ENCODE measurements around the gene BCL2L2. TPM values are rescaled to one million over a fixed set of nuclear protein-coding genes. Genes with fewer than 3 reads are reported as not detected.

Gene BCL2L2
- total RNA-seq, 2 experiments from 2014 or later, result 8.6 to 18.0 TPM

- H3K4me1 ChIP-seq (ENCODE audit: insufficient read depth, low read length, poor library complexity, severe bottlenecking), result peaks cover 34% of the 10 kb centered on the region
- peak; percentile 99 for DNase-seq (ENCODE audit: low spot score)
- peak overlapping the region; percentile 100 for H3K4me2 ChIP-seq (ENCODE audit: low read length)
- TF ChIP-seq CTCF (conservative IDR thresholded peaks at IDR 0.05; ENCODE audit: low read length) (peak; percentile 79), EZH2phosphoT487 (IDR thresholded peaks at IDR 0.05; ENCODE audit: borderline replicate concordance, low read depth, low read length) (no peak)
- H3K9me2 ChIP-seq (ENCODE audit: insufficient read depth, low read length), result no peaks in the 10 kb centered on the region
- H3K79me2 ChIP-seq (ENCODE audit: insufficient read depth, low read depth, low read length), result peaks cover 10% of the 10 kb centered on the region; the same call in 1 of the 2 replicates
- BruUV-seq (replicated peaks), result no TSS peak
- H3K27ac ChIP-seq (ENCODE audit: low read depth, low read length, poor library complexity, severe bottlenecking), result peak overlapping the region; percentile 88
- POLR2A ChIA-PET, result interaction anchor here (0.7 to 9.4 kb wide), 10 partner anchors 9 to 374 kb away, joined by 3 to 122 read pairs (median 3); partner anchors contain the start of genes ACIN1, C14orf119 and PABPN1
- peaks cover 30% of the 10 kb centered on the region for H3K36me3 ChIP-seq (ENCODE audit: insufficient read depth, low read length)
- intact Hi-C loops (cut with micrococcal nuclease; ENCODE audit: unreplicated experiment), result loop anchor here (1.0 to 10.0 kb wide), 7 partner anchors 15 to 843 kb away; partner anchors contain the start of genes EMC9, HOMEZ, PABPN1 and PSME2
- H3K9me3 ChIP-seq (ENCODE audit: low read length), result no peaks in the 10 kb centered on the region
- H4K20me1 ChIP-seq (ENCODE audit: insufficient read depth, low read length), result no peaks in the 10 kb centered on the region
- H3K4me3 ChIP-seq (ENCODE audit: low read depth, low read length, poor library complexity, severe bottlenecking), result peak overlapping the region; percentile 96
- peak overlapping the region; percentile 79 for H2AFZ ChIP-seq (ENCODE audit: low read length)
- CTCF ChIA-PET (ENCODE audit: unreplicated experiment), result interaction anchor here (0.9 to 1.5 kb wide), 4 partner anchors 15 to 1033 kb away, joined by 3 to 9 read pairs (median 4); partner anchors contain the start of gene PABPN1
Measured at GRCh38 chr14:23301288-23301968, 5.2 kb upstream of the BCL2L2 start.

- Histone ChIP-seq H3K27ac (ENCODE audit: low read depth, low read length, poor library complexity, severe bottlenecking) (peak overlapping the region; percentile 88), H3K36me3 (ENCODE audit: insufficient read depth, low read length) (peaks cover 25% of the 10 kb centered on the region), H4K20me1 (ENCODE audit: insufficient read depth, low read length) (no peaks in the 10 kb centered on the region), H3K79me2 (ENCODE audit: insufficient read depth, low read depth, low read length) (peaks cover 10% of the 10 kb centered on the region; the same call in 1 of the 2 replicates), H3K4me1 (ENCODE audit: insufficient read depth, low read length, poor library complexity, severe bottlenecking) (peaks cover 34% of the 10 kb centered on the region), H3K4me3 (ENCODE audit: low read depth, low read length, poor library complexity, severe bottlenecking) (peak overlapping the region; percentile 96), H3K4me2 (ENCODE audit: low read length) (peak overlapping the region; percentile 99), H3K9me3 (ENCODE audit: low read length) (no peaks in the 10 kb centered on the region), H2AFZ (ENCODE audit: low read length) (peak overlapping the region; percentile 79), H3K9me2 (ENCODE audit: insufficient read depth, low read length) (no peaks in the 10 kb centered on the region)
- BruUV-seq (replicated peaks), result no TSS peak
- intact Hi-C loops (cut with micrococcal nuclease; ENCODE audit: unreplicated experiment), result loop anchor here (1.0 to 10.0 kb wide), 7 partner anchors 16 to 843 kb away; partner anchors contain the start of genes EMC9, HOMEZ, PABPN1 and PSME2
- no peak for TF ChIP-seq EZH2phosphoT487 (IDR thresholded peaks at IDR 0.05; ENCODE audit: borderline replicate concordance, low read depth, low read length)
- no peak for TF ChIP-seq CTCF (conservative IDR thresholded peaks at IDR 0.05; ENCODE audit: low read length)
- DNase-seq (ENCODE audit: low spot score), result no peak
- CTCF ChIA-PET (ENCODE audit: unreplicated experiment), result interaction anchor here (0.9 kb wide), 1 partner anchor 15 kb away, joined by 3 read pairs; no protein-coding TSS in a partner anchor
- POLR2A ChIA-PET, result interaction anchor here (0.5 to 9.4 kb wide), 6 partner anchors 9 to 827 kb away, joined by 3 to 122 read pairs (median 7); partner anchors contain the start of genes ACIN1, C14orf119, HOMEZ and PABPN1
Measured at GRCh38 chr14:23301969-23302289, 4.7 kb upstream of the BCL2L2 start.
